T-helper 2 cell treated with Interferon-gamma antibody and Interleukin-4, amounts not matched to agents 5 μg/mL and 100 μg/mL, for 36 hours (primary cell): ENCODE data around the gene CHCHD3.

Experiments
- DNase-seq: peaks from one replicate; pipeline ENCODE4 v3.0.0; 2021; ENCODE audit warnings: low spot score
- H3K27ac Mint-ChIP-seq: one replicate; pipeline ENCODE4 v1.8.0; 2021; ENCODE audit warnings: mild to moderate bottlenecking, mixed read lengths
- H3K27me3 Mint-ChIP-seq: one replicate; pipeline ENCODE4 v1.8.0; 2021; ENCODE audit warnings: low read depth, mixed read lengths
- H3K36me3 Mint-ChIP-seq: one replicate; pipeline ENCODE4 v1.8.0; 2021; ENCODE audit warnings: low read depth, mixed read lengths
- H3K4me1 Mint-ChIP-seq: one replicate; pipeline ENCODE4 v1.8.0; 2021; ENCODE audit warnings: low read depth, mixed read lengths
- H3K4me3 Mint-ChIP-seq: one replicate; pipeline ENCODE4 v1.8.0; 2022; ENCODE audit warnings: mild to moderate bottlenecking, moderate library complexity, mixed read lengths
- H3K9me3 Mint-ChIP-seq: one replicate; pipeline ENCODE4 v1.8.0; 2021; ENCODE audit warnings: mixed read lengths

Gene CHCHD3

DNA sequence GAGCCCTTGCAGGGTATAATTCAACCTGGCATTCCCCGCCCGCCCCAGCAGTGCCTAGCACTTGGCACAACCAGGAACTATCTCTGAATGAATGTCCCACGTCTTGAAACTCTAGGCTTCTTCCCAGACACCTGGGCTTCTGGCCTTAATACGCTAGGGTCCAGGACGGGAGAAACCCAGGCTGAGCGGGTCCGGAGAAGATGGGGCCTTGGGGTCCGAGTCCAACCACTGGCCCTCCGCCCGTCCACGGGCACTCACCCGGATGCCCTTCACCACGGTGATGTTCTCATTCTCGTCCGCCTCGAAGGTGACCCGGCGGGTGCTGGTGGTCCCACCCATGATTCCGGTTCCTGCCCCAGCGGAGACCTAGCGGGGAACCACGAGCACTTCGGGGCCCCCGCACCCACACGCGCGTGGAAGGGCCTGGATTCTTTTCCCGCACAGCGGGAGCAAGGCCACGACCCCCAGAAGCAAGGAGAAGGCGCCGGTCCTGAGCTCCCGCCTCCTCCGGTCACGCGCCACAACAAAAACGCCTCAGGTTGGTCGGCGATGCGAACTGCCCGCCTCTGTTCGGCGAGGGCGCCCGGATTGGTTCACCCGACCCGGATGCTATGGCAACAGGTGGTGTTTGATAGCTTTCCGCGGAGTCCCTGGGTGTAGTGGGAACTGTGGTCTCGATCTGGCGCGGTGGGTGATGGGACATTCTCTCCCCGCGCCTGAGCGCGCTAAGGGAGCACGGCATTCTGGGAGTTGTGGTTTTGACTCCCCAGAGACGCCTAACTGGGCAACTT, at the start of gene CHCHD3:
Gene CHCHD3, minus strand, starts transcription at position 492 of the 791 bp plus-strand sequence. Its CDS starts 153 bp downstream, at position 339.
- peak; percentile 96 for DNase-seq
- H3K27ac Mint-ChIP-seq: peak within 1 kb of the TSS; percentile 91
- peak within 1 kb of the TSS; percentile 90 for H3K4me3 Mint-ChIP-seq
- peaks cover 22% of the 10 kb centered on the region for H3K4me1 Mint-ChIP-seq
- H3K27me3 Mint-ChIP-seq: no peaks in the 10 kb centered on the region
- H3K9me3 Mint-ChIP-seq: no peaks in the 10 kb centered on the region
- H3K36me3 Mint-ChIP-seq: peaks cover 4% of the 10 kb centered on the region

- no peak overlapping the region for H3K27ac Mint-ChIP-seq
- H3K4me3 Mint-ChIP-seq: no peak overlapping the region
- H3K27me3 Mint-ChIP-seq: peaks cover 5% of the 10 kb centered on the region
- no peaks in the 10 kb centered on the region for H3K4me1 Mint-ChIP-seq
- H3K9me3 Mint-ChIP-seq: no peaks in the 10 kb centered on the region
- H3K36me3 Mint-ChIP-seq: no peaks in the 10 kb centered on the region
- no peak for DNase-seq
Observed at GRCh38 chr7:133130166-133130565, 48.3 kb upstream of the CHCHD3 start.

DNA sequence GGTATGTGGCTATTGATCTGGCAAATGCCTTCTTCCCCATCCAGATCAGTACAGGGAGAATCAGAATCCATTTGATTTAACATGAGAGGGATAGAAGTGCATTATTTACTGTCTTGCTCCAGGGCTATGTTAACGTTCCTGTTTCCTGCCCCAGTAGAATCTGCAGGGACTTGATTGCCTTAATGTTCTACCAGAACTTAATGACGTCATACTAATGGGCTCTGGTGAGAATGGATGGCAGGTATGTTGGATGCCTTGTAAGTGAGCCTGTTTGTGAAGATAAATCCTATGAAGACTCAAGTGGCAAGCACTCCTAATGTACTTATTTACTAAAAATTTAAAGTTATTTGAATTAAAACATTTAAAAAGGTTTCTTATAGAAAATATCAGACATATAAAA, 44.5 kb upstream of the CHCHD3 start:
- Mint-ChIP-seq H3K4me3 (no peak overlapping the region), H3K4me1 (no peaks in the 10 kb centered on the region), H3K9me3 (no peaks in the 10 kb centered on the region), H3K36me3 (no peaks in the 10 kb centered on the region), H3K27me3 (peaks cover 5% of the 10 kb centered on the region), H3K27ac (no peak overlapping the region)
- no peak for DNase-seq

- Mint-ChIP-seq H3K27me3 (peaks cover 5% of the 10 kb centered on the region), H3K4me3 (no peak overlapping the region), H3K4me1 (no peaks in the 10 kb centered on the region), H3K36me3 (no peaks in the 10 kb centered on the region), H3K9me3 (no peaks in the 10 kb centered on the region), H3K27ac (no peak overlapping the region)
- DNase-seq: no peak
Observed at GRCh38 chr7:133124974-133125373, 43.1 kb upstream of the CHCHD3 start.

DNA sequence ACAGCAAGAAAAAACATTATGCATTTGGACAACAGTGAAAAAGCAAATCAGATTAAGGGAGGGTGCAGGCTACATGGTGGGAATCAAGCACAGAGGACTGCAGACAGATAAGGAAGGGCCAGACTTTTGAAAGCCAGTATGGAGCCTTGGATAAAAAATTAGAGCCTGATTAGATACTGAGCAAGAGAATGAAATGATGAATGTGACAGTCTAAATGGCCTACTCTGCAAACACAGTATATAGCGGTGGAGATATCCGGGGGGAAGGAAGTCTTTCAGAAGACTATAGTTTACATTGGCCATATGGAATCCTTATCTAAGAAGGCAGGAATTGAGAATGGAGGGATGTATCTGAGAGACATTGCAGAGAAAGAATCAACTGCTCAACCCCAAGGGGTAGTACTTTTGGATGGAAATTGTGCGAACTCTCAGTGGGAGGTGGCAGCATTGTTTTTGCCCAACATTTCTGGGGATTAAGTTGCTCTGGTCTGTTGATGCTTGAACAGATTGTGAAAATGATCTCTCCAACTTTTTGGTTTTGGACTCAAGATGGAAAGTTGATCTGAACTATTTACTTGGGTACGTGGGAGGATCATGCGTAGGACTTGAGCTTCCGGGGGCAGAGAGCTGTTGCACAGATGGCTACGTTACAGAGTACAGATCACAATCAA, 39.4 kb upstream of the CHCHD3 start:
- H3K4me3 Mint-ChIP-seq: no peak overlapping the region
- H3K9me3 Mint-ChIP-seq: no peaks in the 10 kb centered on the region
- no peak for DNase-seq
- no peak overlapping the region for H3K27ac Mint-ChIP-seq
- no peaks in the 10 kb centered on the region for H3K4me1 Mint-ChIP-seq
- peaks cover 5% of the 10 kb centered on the region for H3K27me3 Mint-ChIP-seq
- no peaks in the 10 kb centered on the region for H3K36me3 Mint-ChIP-seq

GRCh38 chr7:133119067-133119466, 37.2 kb upstream of the CHCHD3 start:
- Mint-ChIP-seq H3K36me3 (no peaks in the 10 kb centered on the region), H3K4me3 (no peak overlapping the region), H3K27ac (no peak overlapping the region), H3K4me1 (no peaks in the 10 kb centered on the region), H3K9me3 (no peaks in the 10 kb centered on the region), H3K27me3 (no peaks in the 10 kb centered on the region)
- no peak for DNase-seq

DNA sequence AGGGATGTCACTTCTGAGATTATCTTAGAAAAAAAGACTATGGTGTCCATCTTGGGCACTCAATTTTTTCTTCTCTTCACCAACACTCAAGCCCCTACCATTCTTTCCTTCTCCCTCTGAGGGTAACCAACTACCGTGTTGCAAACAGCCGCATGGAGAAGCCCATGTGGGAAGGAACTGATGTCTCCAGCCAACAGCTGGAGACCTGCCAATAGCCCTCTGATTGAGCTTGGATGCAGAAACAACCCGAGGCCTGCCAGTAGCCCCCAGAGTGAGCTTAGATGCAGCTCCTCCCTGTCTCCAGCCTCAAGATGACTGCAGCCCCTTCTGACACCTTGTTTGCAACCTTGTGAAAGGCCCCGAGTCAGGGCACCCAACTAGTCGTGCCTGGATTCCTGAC, 36.4 kb upstream of the CHCHD3 start:
- H3K36me3 Mint-ChIP-seq: no peaks in the 10 kb centered on the region
- H3K4me1 Mint-ChIP-seq: no peaks in the 10 kb centered on the region
- H3K27ac Mint-ChIP-seq: no peak overlapping the region
- no peaks in the 10 kb centered on the region for H3K9me3 Mint-ChIP-seq
- no peaks in the 10 kb centered on the region for H3K27me3 Mint-ChIP-seq
- H3K4me3 Mint-ChIP-seq: no peak overlapping the region
- DNase-seq: no peak

DNA sequence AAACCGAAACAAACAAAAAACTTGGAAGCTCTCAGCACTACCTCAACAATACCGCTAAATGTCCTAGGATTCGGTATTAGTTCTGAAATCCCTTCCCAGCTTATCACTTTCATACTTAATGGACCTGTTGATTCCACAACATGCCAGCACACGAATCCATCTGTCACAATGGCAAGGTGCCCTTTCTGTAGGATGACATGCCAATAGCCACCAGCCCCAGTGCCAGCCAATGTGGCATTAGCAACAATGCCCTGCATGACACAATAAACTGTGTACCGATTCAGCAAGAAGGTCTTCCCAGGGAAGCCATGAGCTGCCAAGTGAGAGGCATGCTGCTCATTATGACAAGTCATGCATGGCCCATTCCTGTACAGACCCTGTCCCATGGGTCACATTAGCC, 35.6 kb upstream of the CHCHD3 start:
- DNase-seq: no peak
- no peak overlapping the region for H3K27ac Mint-ChIP-seq
- H3K9me3 Mint-ChIP-seq: no peaks in the 10 kb centered on the region
- H3K27me3 Mint-ChIP-seq: no peaks in the 10 kb centered on the region
- no peaks in the 10 kb centered on the region for H3K4me1 Mint-ChIP-seq
- H3K36me3 Mint-ChIP-seq: no peaks in the 10 kb centered on the region
- no peak overlapping the region for H3K4me3 Mint-ChIP-seq

- no peaks in the 10 kb centered on the region for H3K9me3 Mint-ChIP-seq
- H3K27ac Mint-ChIP-seq: no peak overlapping the region
- no peak for DNase-seq
- H3K4me3 Mint-ChIP-seq: no peak overlapping the region
- H3K36me3 Mint-ChIP-seq: no peaks in the 10 kb centered on the region
- peaks cover 2% of the 10 kb centered on the region for H3K27me3 Mint-ChIP-seq
- no peaks in the 10 kb centered on the region for H3K4me1 Mint-ChIP-seq
Observed at GRCh38 chr7:133115596-133115995, 33.7 kb upstream of the CHCHD3 start.

DNA sequence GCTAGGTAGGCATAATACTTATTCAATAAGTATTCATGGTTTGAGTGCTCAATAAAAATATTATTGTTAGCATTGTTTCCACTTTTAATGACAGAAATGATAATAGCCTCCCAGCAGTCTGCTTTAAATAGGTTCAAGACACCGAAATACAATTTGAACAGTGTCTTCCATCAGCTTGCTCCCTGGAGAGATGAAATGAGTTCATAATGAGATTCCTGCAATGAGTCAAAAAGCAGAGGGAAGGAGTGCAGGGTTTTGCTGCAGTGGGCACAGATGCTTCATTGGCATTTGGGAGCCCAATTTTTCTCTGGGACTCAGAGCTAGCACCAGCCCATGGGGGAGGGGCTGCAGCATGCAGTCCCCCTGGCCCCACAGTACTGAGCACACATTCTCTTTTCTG, 32.6 kb upstream of the CHCHD3 start:
- DNase-seq: no peak
- Mint-ChIP-seq H3K9me3 (no peaks in the 10 kb centered on the region), H3K36me3 (no peaks in the 10 kb centered on the region), H3K4me3 (no peak overlapping the region), H3K4me1 (no peaks in the 10 kb centered on the region), H3K27me3 (peaks cover 4% of the 10 kb centered on the region), H3K27ac (no peak overlapping the region)

GRCh38 chr7:133112976-133113375, 31.1 kb upstream of the CHCHD3 start:
- no peak overlapping the region for H3K27ac Mint-ChIP-seq
- H3K36me3 Mint-ChIP-seq: no peaks in the 10 kb centered on the region
- peaks cover 10% of the 10 kb centered on the region for H3K27me3 Mint-ChIP-seq
- no peak overlapping the region for H3K4me3 Mint-ChIP-seq
- no peaks in the 10 kb centered on the region for H3K9me3 Mint-ChIP-seq
- no peaks in the 10 kb centered on the region for H3K4me1 Mint-ChIP-seq
- DNase-seq: no peak

DNA sequence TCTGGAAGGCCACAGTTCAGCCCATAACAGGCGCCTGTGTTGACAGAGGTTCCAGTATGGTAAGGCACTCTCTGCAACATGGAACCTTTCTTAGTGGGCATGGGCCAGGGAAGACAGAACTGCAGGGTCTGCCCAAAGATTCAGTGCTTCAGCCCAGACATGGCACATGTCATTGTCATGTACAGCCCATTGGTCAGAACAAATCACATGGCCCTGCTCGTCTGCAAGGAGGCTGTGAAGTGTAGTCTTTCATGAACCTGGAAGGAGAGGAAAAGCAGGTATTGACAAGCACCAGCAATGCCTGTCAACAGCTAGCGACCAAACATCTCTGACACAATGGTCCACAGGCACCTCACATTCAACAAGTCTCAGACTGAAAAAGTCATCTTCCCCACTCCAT, 30.4 kb upstream of the CHCHD3 start:
- no peaks in the 10 kb centered on the region for H3K4me1 Mint-ChIP-seq
- H3K9me3 Mint-ChIP-seq: no peaks in the 10 kb centered on the region
- H3K27me3 Mint-ChIP-seq: peaks cover 10% of the 10 kb centered on the region
- H3K4me3 Mint-ChIP-seq: no peak overlapping the region
- H3K27ac Mint-ChIP-seq: no peak overlapping the region
- no peak for DNase-seq
- H3K36me3 Mint-ChIP-seq: no peaks in the 10 kb centered on the region

- Mint-ChIP-seq H3K9me3 (no peaks in the 10 kb centered on the region), H3K4me3 (no peak overlapping the region), H3K36me3 (no peaks in the 10 kb centered on the region), H3K27me3 (peaks cover 10% of the 10 kb centered on the region), H3K4me1 (no peaks in the 10 kb centered on the region), H3K27ac (no peak overlapping the region)
- no peak for DNase-seq
Observed at GRCh38 chr7:133110312-133110711, 28.4 kb upstream of the CHCHD3 start.

GRCh38 chr7:133109816-133110215, 27.9 kb upstream of the CHCHD3 start:
- Mint-ChIP-seq H3K9me3 (no peaks in the 10 kb centered on the region), H3K27me3 (peaks cover 10% of the 10 kb centered on the region), H3K4me3 (no peak overlapping the region), H3K27ac (no peak overlapping the region), H3K36me3 (no peaks in the 10 kb centered on the region), H3K4me1 (no peaks in the 10 kb centered on the region)
- no peak for DNase-seq
